K562 (cell line): ENCODE results near the gene DGKZ. TPM values are rescaled to one million over a fixed set of nuclear protein-coding genes. Genes with fewer than 3 reads are reported as not detected.

Source experiments
- DACH1 ChIP-seq: fragments of 450-650 bp; IDR thresholded peaks from 2 replicates; pipeline ENCODE4 v1.6.1; 2018; ENCODE audit not compliant: partially characterized antibody
- HNRNPL ChIP-seq: fragments of 200-400 bp; formaldehyde crosslinking; IDR thresholded peaks from 2 replicates; pipeline ENCODE4 v1.6.1; 2017; ENCODE audit warnings: low read depth, mild to moderate bottlenecking, low read length
- MYBL2 ChIP-seq, 2 experiments: fragments of 450-650 bp in 1 of 2; sonication (generic) in 1 of 2; formaldehyde crosslinking in 1 of 2; IDR thresholded peaks; 2 replicates each; pipeline versions ENCODE4 v1.6.1 to v1.8.1; 2017 to 2022; ENCODE audit warnings: borderline replicate concordance in 1 of 2, inconsistent platforms in 1 of 2, low read depth in 1 of 2, mild to moderate bottlenecking in 1 of 2, missing genetic modification reagents in 1 of 2, moderate library complexity in 1 of 2
- RFX5 ChIP-seq: IDR thresholded peaks from 2 replicates; pipeline ENCODE4 v1.6.1; 2011; ENCODE audit warnings: low read depth, mild to moderate bottlenecking, improper control_type of control experiment, low read length
- RREB1 ChIP-seq: fragments of 250-450 bp; sonication (Bioruptor Pico); IDR thresholded peaks from 2 replicates; pipeline ENCODE4 v1.4.0; 2020
- TRIM24 ChIP-seq, 2 experiments: fragments of 450-650 bp; IDR thresholded peaks; 2 replicates each; pipeline ENCODE4 v1.6.1; 2016
- TRIM28 ChIP-seq: fragments of 450-650 bp; IDR thresholded peaks from 2 replicates; pipeline ENCODE4 v1.6.1; 2017
- TSHZ1 ChIP-seq: fragments of 250-450 bp; sonication (Bioruptor Pico); IDR thresholded peaks from 2 replicates; pipeline ENCODE4 v1.4.0; 2020; ENCODE audit warnings: mild to moderate bottlenecking, moderate library complexity
- UBTF ChIP-seq, 2 experiments: IDR thresholded peaks; 2 replicates each; pipeline ENCODE4 v1.6.1; 2012; ENCODE audit warnings: improper control_type of control experiment in 2 of 2, low read depth in 2 of 2, low read length in 2 of 2, borderline replicate concordance in 1 of 2
- ZBTB9 ChIP-seq: fragments of 450-650 bp; formaldehyde crosslinking; IDR thresholded peaks from 2 replicates; pipeline ENCODE4 v1.4.0; 2020; ENCODE audit warnings: mild to moderate bottlenecking, moderate library complexity
- ZNF280B ChIP-seq: fragments of 250-450 bp; sonication (Bioruptor Pico); IDR thresholded peaks from 2 replicates; pipeline ENCODE4 v1.5.1; 2021; ENCODE audit warnings: mild to moderate bottlenecking
- polyA plus RNA-seq, 8 experiments: library from polyadenylated mRNA; depleted of rRNA in 4 of 8; stranded (reverse) in 5 of 8; unstranded in 3 of 8; fragments of >200 nt; fragmentation: Nextera tagmentation in 2 of 8; fragmentation: Illumina TruSeq in 1 of 8; extraction: Ambion mirVana in 2 of 8; extraction: Trizol in 1 of 8; gene quantifications; 2 replicates each; pipeline versions ENCODE4 v1.2.1 to v1.2.3, GENCODE V29; 2011 to 2014; ENCODE audit warnings: inconsistent platforms in 1 of 8, missing spikeins in 1 of 8
- total RNA-seq, 7 experiments: library from RNA; depleted of rRNA in 6 of 7; stranded (reverse); fragments of >200 nt in 6 of 7; fragmentation: Illumina TruSeq in 2 of 7; extraction: Trizol in 2 of 7; gene quantifications; 2 replicates each; pipeline versions ENCODE4 v1.2.1 to v1.2.3, GENCODE V29; 2011 to 2021; ENCODE audit warnings: low replicate concordance in 1 of 7

The DGKZ gene
- total and polyA plus RNA-seq, 9 of the 15 experiments (the other 6 are each of a cell fraction or from before 2014, with no cell fraction given) = 0.51 to 100 (median 44.2) TPM

GRCh38 chr11:46380340-46381047 lies 33.2 kb downstream of the DGKZ start (continued):
- TF ChIP-seq UBTF (IDR thresholded peaks at IDR 0.05; ENCODE audit: borderline replicate concordance in 1 of 2, low read depth in 2 of 2, low read length in 2 of 2) (peak in 1 of 2 experiments; percentile 82; a peak in 2 of 4 replicates), TSHZ1 (CRISPR knock-in tag) (no peak), RREB1 (CRISPR knock-in tag) (no peak), RFX5 (no peak), MYBL2 (IDR thresholded peaks at IDR 0.05; ENCODE audit: low read depth) (no peak), MYBL2 (CRISPR knock-in tag; IDR thresholded peaks at IDR 0.05; ENCODE audit: borderline replicate concordance) (no peak), DACH1 (peak; percentile 87), ZBTB9 (CRISPR knock-in tag) (peak; percentile 61; the same call in 1 of the 2 replicates), HNRNPL (0 out of 2 replicates have a peak, but pooled peaks have one; percentile 2), TRIM24 (IDR thresholded peaks at IDR 0.05) (0 out of 4 replicates have a peak, but pooled peaks of 1 of the 2 experiments have one; percentile 14), TRIM28 (0 out of 2 replicates have a peak, but pooled peaks have one; percentile 28), ZNF280B (CRISPR knock-in tag) (no peak)
